ENCODE data around the gene AGAP2. TPM values are rescaled to one million over a fixed set of nuclear protein-coding genes. Genes with fewer than 3 reads are reported as not detected.

Gene AGAP2
- total RNA-seq, 1 experiment from 2014 or later = 2.0 TPM

DNA sequence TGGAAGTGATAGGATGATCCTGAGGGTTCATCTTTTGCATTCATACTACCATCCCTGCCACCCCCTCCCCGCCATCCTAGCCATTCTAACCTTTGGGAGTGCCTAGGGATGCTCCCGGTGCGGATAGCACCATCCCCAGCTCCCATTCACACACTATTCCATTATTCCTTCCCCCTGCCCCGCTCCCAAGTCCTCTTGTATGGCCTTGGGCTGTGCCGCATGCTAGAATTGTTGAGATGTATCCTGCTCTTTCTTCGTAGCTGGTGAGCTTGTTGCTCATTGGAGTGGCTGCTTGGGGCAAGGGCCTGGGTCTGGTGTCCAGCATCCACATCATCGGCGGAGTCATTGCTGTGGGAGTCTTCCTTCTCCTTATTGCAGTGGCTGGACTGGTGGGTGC lies 6.9 kb upstream of the AGAP2 start:
- ATAC-seq = peak; percentile 9
- H3K4me1 Mint-ChIP-seq = peaks cover 15% of the 10 kb centered on the region
- ChIA-PET CTCF (interaction anchor here (0.7 to 4.7 kb wide), 10 partner anchors 9 to 521 kb away, joined by 3 to 34 read pairs (median 4); partner anchors contain the start of gene GLI1), POLR2A (interaction anchor here (0.6 to 1.8 kb wide), 6 partner anchors 9 to 293 kb away, joined by 3 to 12 read pairs (median 4); partner anchors contain the start of genes ATP23 and EEF1AKMT3)
- DNase-seq (ENCODE audit: low spot score) = no peak
- peaks cover 40% of the 10 kb centered on the region for H3K27me3 Mint-ChIP-seq (ENCODE audit: low read depth)
- H3K36me3 Mint-ChIP-seq = peaks cover 41% of the 10 kb centered on the region
- H3K27ac Mint-ChIP-seq = peak overlapping the region; percentile 98
- peak overlapping the region; percentile 93 for H3K4me3 Mint-ChIP-seq
- H3K9me3 Mint-ChIP-seq = no peaks in the 10 kb centered on the region; the same call in 1 of the 2 replicates
- 0 out of 2 replicates have a peak, but pooled peaks have one; percentile 1 for TF ChIP-seq TEAD1 (CRISPR knock-in tag; IDR thresholded peaks at IDR 0.05)
- TF ChIP-seq, protein P1, sequence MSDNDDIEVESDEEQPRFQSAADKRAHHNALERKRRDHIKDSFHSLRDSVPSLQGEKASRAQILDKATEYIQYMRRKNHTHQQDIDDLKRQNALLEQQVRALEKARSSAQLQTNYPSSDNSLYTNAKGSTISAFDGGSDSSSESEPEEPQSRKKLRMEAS (CRISPR knock-in tag; IDR thresholded peaks at IDR 0.05) = no peak
- TF ChIP-seq NR1H2 (CRISPR knock-in tag; IDR thresholded peaks at IDR 0.05) = no peak
- no peak for TF ChIP-seq SMAD3 (CRISPR knock-in tag; IDR thresholded peaks at IDR 0.05; ENCODE audit: borderline replicate concordance)

- DNase-seq (ENCODE audit: low spot score) (peak; percentile 93), ATAC-seq (peak; percentile 86)
- Mint-ChIP-seq H3K4me1 (peaks cover 14% of the 10 kb centered on the region), H3K27ac (peak within 1 kb of the TSS; percentile 98), H3K4me3 (peak within 1 kb of the TSS; percentile 93), H3K9me3 (no peaks in the 10 kb centered on the region; the same call in 1 of the 2 replicates), H3K36me3 (peaks cover 36% of the 10 kb centered on the region), H3K27me3 (ENCODE audit: low read depth) (peaks cover 46% of the 10 kb centered on the region)
- ChIA-PET POLR2A (interaction anchor here (0.6 to 1.8 kb wide), 8 partner anchors 9 to 292 kb away, joined by 3 to 12 read pairs (median 4); partner anchors contain the start of genes ATP23 and EEF1AKMT3), CTCF (interaction anchor here (0.7 to 4.7 kb wide), 11 partner anchors 8 to 520 kb away, joined by 3 to 34 read pairs (median 4); partner anchors contain the start of genes B4GALNT1 and GLI1)
- TF ChIP-seq ETV6 (CRISPR knock-in tag; IDR thresholded peaks at IDR 0.05) (peak; percentile 85; the same call in 1 of the 2 replicates), USF2 (CRISPR knock-in tag; IDR thresholded peaks at IDR 0.05) (peak; percentile 50), PRRX2 (CRISPR knock-in tag; IDR thresholded peaks at IDR 0.05) (peak; percentile 87), ZNF416 (CRISPR knock-in tag; IDR thresholded peaks at IDR 0.05) (peak; percentile 26; the same call in 1 of the 2 replicates), NFYB (CRISPR knock-in tag; conservative IDR thresholded peaks at IDR 0.05; ENCODE audit: low read depth) (peak; percentile 86), SMAD3 (CRISPR knock-in tag; IDR thresholded peaks at IDR 0.05; ENCODE audit: borderline replicate concordance) (0 out of 2 replicates have a peak, but pooled peaks have one; percentile 16), TEAD1 (CRISPR knock-in tag; IDR thresholded peaks at IDR 0.05) (0 out of 2 replicates have a peak, but pooled peaks have one; percentile 12), EMX1 (CRISPR knock-in tag; IDR thresholded peaks at IDR 0.05) (peak; percentile 74; the same call in 1 of the 2 replicates), NFE2L1 (CRISPR knock-in tag; IDR thresholded peaks at IDR 0.05) (no peak), MXD4 (CRISPR knock-in tag; IDR thresholded peaks at IDR 0.05; ENCODE audit: borderline replicate concordance) (no peak)
- TF ChIP-seq, protein P2, sequence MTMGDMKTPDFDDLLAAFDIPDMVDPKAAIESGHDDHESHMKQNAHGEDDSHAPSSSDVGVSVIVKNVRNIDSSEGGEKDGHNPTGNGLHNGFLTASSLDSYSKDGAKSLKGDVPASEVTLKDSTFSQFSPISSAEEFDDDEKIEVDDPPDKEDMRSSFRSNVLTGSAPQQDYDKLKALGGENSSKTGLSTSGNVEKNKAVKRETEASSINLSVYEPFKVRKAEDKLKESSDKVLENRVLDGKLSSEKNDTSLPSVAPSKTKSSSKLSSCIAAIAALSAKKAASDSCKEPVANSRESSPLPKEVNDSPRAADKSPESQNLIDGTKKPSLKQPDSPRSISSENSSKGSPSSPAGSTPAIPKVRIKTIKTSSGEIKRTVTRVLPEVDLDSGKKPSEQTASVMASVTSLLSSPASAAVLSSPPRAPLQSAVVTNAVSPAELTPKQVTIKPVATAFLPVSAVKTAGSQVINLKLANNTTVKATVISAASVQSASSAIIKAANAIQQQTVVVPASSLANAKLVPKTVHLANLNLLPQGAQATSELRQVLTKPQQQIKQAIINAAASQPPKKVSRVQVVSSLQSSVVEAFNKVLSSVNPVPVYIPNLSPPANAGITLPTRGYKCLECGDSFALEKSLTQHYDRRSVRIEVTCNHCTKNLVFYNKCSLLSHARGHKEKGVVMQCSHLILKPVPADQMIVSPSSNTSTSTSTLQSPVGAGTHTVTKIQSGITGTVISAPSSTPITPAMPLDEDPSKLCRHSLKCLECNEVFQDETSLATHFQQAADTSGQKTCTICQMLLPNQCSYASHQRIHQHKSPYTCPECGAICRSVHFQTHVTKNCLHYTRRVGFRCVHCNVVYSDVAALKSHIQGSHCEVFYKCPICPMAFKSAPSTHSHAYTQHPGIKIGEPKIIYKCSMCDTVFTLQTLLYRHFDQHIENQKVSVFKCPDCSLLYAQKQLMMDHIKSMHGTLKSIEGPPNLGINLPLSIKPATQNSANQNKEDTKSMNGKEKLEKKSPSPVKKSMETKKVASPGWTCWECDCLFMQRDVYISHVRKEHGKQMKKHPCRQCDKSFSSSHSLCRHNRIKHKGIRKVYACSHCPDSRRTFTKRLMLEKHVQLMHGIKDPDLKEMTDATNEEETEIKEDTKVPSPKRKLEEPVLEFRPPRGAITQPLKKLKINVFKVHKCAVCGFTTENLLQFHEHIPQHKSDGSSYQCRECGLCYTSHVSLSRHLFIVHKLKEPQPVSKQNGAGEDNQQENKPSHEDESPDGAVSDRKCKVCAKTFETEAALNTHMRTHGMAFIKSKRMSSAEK (CRISPR knock-in tag; IDR thresholded peaks at IDR 0.05; ENCODE audit: borderline replicate concordance) = 0 out of 2 replicates have a peak, but pooled peaks have one; percentile 17
- TF ChIP-seq, protein P1 (CRISPR knock-in tag; IDR thresholded peaks at IDR 0.05) = 0 out of 2 replicates have a peak, but pooled peaks have one; percentile 5
- TF ChIP-seq, protein P3, sequence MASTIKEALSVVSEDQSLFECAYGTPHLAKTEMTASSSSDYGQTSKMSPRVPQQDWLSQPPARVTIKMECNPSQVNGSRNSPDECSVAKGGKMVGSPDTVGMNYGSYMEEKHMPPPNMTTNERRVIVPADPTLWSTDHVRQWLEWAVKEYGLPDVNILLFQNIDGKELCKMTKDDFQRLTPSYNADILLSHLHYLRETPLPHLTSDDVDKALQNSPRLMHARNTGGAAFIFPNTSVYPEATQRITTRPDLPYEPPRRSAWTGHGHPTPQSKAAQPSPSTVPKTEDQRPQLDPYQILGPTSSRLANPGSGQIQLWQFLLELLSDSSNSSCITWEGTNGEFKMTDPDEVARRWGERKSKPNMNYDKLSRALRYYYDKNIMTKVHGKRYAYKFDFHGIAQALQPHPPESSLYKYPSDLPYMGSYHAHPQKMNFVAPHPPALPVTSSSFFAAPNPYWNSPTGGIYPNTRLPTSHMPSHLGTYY (CRISPR knock-in tag; IDR thresholded peaks at IDR 0.05) = peak; percentile 91
- TF ChIP-seq, protein P4, sequence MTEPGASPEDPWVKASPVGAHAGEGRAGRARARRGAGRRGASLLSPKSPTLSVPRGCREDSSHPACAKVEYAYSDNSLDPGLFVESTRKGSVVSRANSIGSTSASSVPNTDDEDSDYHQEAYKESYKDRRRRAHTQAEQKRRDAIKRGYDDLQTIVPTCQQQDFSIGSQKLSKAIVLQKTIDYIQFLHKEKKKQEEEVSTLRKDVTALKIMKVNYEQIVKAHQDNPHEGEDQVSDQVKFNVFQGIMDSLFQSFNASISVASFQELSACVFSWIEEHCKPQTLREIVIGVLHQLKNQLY (CRISPR knock-in tag; IDR thresholded peaks at IDR 0.05) = no peak
These were observed 6.4 kb upstream of the AGAP2 start, which contains the start of gene TSPAN31 for GRCh38 chr12:57744777-57745484. TSPAN31 (plus strand) TSS chr12:57745039; CDS start chr12:57745155, 116 bp downstream.
